ENCODE measurements around the gene CSNK1G2. TPM values are rescaled to one million over a fixed set of nuclear protein-coding genes. Genes with fewer than 3 reads are reported as not detected.

The CSNK1G2 gene
- total and polyA plus RNA-seq, 2 of the 13 experiments (the other 11 are each of a cell fraction or from before 2014, with no cell fraction given) = 53.8 to 72.5 TPM

DNA sequence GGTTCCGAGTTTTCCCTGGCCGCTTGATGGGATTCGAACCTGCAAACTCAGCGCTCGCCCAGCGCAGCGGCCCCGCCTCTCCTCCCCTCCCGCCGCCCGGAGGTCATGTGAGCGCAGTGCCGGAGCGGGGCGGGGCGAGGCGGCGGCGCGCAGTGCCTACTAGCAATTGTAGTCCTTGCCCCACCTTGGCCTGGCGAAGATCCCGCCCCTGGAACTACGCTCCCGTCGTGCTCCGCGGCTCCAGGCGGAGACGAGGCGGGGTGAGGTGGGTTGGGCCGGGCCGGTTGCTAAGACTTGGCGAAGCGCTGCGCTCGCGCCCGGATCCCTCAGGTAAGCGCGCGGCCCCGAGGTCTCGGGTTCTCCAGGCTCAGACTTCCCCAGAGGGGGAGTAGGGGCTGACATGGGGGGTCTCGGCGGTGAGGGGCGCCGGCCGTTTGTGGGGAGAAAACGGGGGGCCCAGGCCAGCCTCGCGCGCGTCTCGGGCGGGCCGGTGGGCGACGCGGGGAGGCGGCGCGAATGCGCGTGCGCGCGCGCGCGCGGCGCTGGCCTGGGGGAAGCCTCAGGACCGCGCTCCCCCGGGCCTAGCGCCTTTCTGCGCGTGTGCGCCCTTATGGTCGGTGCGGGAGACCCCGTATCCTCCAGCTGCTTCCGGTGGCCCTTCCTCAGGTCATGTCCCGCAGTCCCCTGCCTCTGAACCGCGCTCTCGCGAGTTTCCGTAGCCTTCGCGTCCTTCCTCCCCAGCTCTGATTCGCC lies 35.7 kb upstream of the CSNK1G2 start, which contains the start of the genes ADAT3 and SCAMP4 (continued):
- TF ChIP-seq, protein P1, sequence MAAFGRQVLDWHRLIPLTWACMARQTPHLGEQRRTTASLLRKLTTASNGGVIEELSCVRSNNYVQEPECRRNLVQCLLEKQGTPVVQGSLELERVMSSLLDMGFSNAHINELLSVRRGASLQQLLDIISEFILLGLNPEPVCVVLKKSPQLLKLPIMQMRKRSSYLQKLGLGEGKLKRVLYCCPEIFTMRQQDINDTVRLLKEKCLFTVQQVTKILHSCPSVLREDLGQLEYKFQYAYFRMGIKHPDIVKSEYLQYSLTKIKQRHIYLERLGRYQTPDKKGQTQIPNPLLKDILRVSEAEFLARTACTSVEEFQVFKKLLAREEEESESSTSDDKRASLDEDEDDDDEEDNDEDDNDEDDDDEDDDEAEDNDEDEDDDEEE (CRISPR knock-in tag; IDR thresholded peaks at IDR 0.05) = 0 out of 2 replicates have a peak, but pooled peaks have one; percentile 74
- TF ChIP-seq, protein P2, sequence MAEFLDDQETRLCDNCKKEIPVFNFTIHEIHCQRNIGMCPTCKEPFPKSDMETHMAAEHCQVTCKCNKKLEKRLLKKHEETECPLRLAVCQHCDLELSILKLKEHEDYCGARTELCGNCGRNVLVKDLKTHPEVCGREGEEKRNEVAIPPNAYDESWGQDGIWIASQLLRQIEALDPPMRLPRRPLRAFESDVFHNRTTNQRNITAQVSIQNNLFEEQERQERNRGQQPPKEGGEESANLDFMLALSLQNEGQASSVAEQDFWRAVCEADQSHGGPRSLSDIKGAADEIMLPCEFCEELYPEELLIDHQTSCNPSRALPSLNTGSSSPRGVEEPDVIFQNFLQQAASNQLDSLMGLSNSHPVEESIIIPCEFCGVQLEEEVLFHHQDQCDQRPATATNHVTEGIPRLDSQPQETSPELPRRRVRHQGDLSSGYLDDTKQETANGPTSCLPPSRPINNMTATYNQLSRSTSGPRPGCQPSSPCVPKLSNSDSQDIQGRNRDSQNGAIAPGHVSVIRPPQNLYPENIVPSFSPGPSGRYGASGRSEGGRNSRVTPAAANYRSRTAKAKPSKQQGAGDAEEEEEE (CRISPR knock-in tag; IDR thresholded peaks at IDR 0.05; ENCODE audit: borderline replicate concordance) = no peak
- TF ChIP-seq ZNF674 (CRISPR knock-in tag; IDR thresholded peaks at IDR 0.05; ENCODE audit: low read depth) (no peak), TBP (CRISPR knock-in tag; IDR thresholded peaks at IDR 0.05) (no peak), MTF1 (CRISPR knock-in tag; IDR thresholded peaks at IDR 0.05) (no peak), ZNF34 (CRISPR knock-in tag; IDR thresholded peaks at IDR 0.05; ENCODE audit: borderline replicate concordance) (peak; percentile 75; the same call in 1 of the 2 replicates), HCFC1 (IDR thresholded peaks at IDR 0.05; ENCODE audit: low read depth, low read length) (peak; percentile 95), ZNF235 (CRISPR knock-in tag; IDR thresholded peaks at IDR 0.05; ENCODE audit: borderline replicate concordance) (no peak), ZNF558 (CRISPR knock-in tag; IDR thresholded peaks at IDR 0.05; ENCODE audit: borderline replicate concordance) (no peak; the same call in 1 of the 2 replicates), POLR2AphosphoS2 (IDR thresholded peaks at IDR 0.05; ENCODE audit: low read depth, low read length) (no peak), ATF1 (CRISPR knock-in tag; IDR thresholded peaks at IDR 0.05) (no peak), ZNF33A (CRISPR knock-in tag; IDR thresholded peaks at IDR 0.05; ENCODE audit: borderline replicate concordance) (no peak), MEIS1 (CRISPR knock-in tag; IDR thresholded peaks at IDR 0.05; ENCODE audit: borderline replicate concordance) (no peak; the same call in 1 of the 2 replicates), GATAD2A (CRISPR knock-in tag; IDR thresholded peaks at IDR 0.05) (peak; percentile 81), ZBTB38 (CRISPR knock-in tag; IDR thresholded peaks at IDR 0.05) (peak; percentile 67), ONECUT2 (CRISPR knock-in tag; IDR thresholded peaks at IDR 0.05) (no peak), RFXAP (CRISPR knock-in tag; IDR thresholded peaks at IDR 0.05; ENCODE audit: borderline replicate concordance) (no peak), PCBP1 (IDR thresholded peaks at IDR 0.05; ENCODE audit: borderline replicate concordance, low read depth, low read length) (peak; percentile 67; the same call in 1 of the 2 replicates), ZNF205 (CRISPR knock-in tag; IDR thresholded peaks at IDR 0.05) (no peak), FOSL2 (CRISPR knock-in tag; IDR thresholded peaks at IDR 0.05) (peak; percentile 45)
- TF ChIP-seq, protein P3, sequence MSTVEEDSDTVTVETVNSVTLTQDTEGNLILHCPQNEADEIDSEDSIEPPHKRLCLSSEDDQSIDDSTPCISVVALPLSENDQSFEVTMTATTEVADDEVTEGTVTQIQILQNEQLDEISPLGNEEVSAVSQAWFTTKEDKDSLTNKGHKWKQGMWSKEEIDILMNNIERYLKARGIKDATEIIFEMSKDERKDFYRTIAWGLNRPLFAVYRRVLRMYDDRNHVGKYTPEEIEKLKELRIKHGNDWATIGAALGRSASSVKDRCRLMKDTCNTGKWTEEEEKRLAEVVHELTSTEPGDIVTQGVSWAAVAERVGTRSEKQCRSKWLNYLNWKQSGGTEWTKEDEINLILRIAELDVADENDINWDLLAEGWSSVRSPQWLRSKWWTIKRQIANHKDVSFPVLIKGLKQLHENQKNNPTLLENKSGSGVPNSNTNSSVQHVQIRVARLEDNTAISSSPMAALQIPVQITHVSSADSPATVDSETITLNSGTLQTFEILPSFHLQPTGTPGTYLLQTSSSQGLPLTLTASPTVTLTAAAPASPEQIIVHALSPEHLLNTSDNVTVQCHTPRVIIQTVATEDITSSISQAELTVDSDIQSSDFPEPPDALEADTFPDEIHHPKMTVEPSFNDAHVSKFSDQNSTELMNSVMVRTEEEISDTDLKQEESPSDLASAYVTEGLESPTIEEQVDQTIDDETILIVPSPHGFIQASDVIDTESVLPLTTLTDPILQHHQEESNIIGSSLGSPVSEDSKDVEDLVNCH (CRISPR knock-in tag; IDR thresholded peaks at IDR 0.05) = no peak
- TF ChIP-seq, protein P4, sequence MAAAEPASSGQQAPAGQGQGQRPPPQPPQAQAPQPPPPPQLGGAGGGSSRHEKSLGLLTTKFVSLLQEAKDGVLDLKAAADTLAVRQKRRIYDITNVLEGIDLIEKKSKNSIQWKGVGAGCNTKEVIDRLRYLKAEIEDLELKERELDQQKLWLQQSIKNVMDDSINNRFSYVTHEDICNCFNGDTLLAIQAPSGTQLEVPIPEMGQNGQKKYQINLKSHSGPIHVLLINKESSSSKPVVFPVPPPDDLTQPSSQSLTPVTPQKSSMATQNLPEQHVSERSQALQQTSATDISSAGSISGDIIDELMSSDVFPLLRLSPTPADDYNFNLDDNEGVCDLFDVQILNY (CRISPR knock-in tag; conservative IDR thresholded peaks at IDR 0.05) = peak; percentile 87
- TF ChIP-seq, protein P5, sequence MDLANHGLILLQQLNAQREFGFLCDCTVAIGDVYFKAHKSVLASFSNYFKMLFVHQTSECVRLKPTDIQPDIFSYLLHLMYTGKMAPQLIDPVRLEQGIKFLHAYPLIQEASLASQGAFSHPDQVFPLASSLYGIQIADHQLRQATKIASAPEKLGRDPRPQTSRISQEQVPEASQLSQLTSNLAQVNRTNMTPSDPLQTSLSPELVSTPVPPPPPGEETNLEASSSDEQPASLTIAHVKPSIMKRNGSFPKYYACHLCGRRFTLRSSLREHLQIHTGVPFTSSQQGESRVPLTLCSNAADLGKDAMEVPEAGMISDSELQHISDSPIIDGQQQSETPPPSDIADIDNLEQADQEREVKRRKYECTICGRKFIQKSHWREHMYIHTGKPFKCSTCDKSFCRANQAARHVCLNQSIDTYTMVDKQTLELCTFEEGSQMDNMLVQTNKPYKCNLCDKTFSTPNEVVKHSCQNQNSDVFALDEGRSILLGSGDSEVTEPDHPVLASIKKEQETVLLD (CRISPR knock-in tag; IDR thresholded peaks at IDR 0.05; ENCODE audit: low read depth) = no peak; the same call in 1 of the 2 replicates
